G401.6 (cell line): Measurements from ENCODE around the gene PANK1.

ENCODE experiments used
- FAIRE-seq: peaks from 2 replicates; lab custom pipeline; 2012; peaks lifted over from hg19 to GRCh38; lab: Jason Lieb, UNC

PANK1 gene

DNA sequence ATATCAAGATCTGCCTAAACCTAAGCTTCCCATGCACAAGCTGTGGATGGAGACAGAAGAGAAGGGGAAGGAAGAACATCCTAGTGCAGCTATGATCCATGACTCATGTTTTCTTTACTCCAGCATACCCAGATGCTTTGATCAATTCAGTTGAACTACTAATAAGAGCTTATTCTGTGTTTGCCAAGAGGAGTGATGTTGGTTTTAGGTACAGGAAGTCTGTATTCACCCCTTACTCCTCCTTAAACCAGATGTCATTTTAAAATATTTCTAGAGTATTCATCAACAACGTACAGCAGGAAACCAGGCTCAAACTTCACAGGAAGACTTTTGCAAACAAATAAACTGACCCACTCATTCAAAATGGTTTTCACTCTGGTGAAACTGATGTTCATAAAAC lies 29.2 kb downstream of the PANK1 start:
- FAIRE-seq = no peak

DNA sequence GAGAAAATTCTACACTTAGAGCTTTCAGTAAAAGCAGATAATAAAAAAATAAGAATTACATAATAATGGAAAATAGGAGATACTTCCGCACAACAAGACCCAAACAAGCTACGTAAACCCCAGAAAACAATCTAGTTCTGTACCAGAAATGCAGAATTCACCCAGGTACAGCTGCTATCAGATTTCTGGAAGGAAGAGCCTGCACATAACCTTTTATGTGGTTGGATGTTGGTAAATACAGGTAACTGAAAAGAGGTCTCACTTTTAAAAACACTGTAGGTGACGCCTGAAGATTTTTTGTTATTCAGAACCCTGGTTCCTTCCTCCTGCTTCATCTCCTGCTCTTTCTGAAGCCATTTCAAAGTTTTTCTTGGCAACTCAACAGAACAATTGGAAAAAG lies 29.9 kb downstream of the PANK1 start:
- no peak for FAIRE-seq

DNA sequence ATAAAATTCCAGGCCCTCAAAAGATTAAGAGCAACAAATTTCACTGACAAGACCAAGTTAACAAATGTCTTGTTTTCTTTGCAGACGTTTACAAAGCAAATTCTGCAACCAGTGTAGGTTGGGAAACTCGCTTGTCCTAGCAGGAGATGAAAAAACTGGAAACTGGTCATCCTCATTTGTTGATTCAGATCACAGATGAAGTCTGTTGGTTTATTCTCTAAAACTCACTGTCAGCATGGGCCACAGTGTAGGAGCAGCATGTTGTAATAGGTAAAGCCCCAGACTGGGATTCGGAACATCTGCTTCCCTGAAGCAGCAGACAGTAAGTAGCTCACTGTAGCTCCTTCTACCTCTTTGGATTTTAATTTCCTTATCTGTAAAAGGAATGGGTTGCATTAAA lies 31.5 kb downstream of the PANK1 start:
- FAIRE-seq = no peak

DNA sequence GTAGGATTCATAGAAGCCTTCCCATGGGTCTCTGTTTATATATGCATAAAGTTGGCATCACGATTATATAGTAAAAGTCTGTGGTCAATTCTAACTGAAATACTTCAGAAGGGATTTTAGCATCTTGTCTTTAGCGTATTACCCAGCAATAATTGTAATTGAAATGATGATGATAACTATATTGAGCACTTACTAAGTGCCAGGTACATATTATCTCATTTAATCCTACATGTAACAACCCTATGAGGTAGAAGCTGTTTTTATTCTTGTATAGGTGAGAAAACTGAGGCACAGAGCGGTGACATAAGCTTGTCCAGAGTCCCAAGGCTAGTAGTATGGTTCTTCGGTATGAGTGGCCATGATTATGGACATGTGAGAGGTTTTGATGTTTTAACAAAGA lies 33.8 kb downstream of the PANK1 start:
- no peak for FAIRE-seq

DNA sequence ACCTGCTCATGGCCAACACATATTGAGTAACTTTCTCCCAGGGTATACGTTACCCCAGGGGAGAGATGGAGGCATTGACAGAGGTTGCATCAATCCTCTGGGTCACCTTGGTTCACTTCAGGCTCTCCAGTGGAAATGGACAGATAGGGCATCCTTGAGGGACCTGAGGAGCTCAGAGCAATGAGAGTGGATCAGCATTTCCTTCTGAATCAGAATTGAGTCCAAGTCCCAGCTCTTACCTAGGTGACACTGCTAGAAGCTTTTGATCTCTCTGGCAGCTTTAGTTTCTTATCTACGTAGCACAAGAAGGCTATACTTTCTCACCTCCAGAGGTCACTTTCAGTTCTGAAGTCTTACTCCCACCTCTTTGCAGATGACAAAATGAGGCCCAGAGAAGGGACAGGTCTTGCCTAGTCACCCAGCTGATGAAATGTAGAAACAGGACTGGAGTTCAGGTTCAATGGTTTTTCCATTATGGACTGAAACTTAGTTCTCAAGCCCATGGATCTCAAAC lies 35.2 kb downstream of the PANK1 start:
- no peak for FAIRE-seq

DNA sequence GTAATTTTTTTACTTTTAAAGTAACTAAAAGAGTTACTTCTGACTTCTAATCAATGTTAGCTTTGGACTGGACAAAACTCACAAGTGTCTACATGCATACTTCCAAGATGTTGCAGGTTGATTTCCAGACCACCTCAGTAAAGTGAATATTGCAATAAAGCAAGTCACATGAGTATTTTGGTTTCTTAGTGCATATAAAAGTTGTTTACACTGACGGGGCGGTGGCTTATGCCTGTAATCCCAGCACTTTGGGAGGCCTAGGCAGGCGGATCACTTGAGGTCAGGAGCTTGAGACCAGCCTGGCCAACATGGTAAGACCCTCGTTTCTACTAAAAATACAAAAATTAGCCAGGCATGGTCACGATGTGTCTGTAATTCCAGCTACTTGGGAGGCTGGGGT lies 40.8 kb downstream of the PANK1 start:
- no peak for FAIRE-seq

DNA sequence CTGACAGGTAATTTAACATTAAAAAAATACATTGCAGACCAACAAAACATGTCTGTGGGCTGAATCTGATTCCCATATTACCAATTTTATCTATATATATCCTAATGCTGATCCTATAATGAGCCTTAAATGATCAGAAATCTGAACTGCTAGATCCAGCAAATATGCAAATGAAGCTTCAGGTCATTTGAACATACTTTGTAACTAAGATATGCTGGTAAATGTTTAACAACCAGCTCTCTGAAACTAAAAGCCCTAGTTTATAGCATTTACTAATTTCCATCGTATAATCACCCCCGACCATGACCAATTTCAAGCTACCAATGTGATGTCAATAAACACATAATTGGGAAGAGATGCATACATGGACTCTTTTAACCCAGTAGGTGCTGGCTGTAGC lies 42.1 kb downstream of the PANK1 start:
- FAIRE-seq = no peak

DNA sequence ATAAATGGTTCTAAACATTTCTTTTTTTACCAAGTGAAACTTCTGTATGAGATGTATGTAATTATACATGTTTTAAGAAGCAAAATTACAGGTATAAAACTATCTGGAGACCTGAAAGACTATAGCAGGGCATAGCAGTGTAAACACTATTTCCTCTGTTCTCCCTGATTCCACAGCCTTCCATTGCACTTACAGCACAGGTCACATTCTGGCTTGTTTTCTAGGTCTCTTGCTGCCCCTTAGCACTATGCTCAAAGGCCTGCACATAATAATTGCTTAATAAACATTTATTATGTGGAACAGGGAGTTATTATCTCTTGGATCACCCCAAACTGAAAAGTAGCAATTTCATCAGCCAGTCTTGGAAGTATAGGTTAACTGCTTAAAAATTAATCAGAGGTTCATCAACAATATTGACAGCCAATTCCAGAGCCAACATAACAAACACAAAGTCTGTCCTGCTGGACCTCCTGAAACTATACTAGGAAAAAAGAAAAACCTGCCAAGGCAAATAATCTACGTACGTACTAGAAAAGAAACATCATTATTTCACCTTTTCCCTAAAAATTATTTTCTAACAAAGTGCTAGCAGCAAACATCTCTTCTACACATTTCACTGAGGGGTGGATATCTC lies 43.2 kb downstream of the PANK1 start:
- FAIRE-seq = no peak

DNA sequence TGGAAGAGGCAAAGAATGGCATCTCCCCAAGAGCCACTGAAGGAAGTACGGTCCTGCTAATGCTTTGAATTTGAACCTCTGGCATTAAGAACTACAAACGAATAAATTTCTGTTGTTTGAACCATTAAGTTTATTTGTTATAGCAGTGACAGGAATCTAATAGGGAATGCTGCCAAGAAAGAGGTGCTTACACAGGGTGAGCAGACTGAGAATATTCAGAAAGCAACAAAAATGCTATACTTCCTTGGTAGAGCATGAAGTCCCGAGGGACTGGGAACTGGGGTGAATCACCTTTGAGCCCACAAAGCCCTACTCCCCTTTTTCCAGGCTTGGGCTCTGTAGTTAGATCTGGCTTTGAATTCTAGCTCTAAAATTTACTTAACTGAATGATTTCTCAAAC lies 45.0 kb downstream of the PANK1 start:
- FAIRE-seq = no peak

DNA sequence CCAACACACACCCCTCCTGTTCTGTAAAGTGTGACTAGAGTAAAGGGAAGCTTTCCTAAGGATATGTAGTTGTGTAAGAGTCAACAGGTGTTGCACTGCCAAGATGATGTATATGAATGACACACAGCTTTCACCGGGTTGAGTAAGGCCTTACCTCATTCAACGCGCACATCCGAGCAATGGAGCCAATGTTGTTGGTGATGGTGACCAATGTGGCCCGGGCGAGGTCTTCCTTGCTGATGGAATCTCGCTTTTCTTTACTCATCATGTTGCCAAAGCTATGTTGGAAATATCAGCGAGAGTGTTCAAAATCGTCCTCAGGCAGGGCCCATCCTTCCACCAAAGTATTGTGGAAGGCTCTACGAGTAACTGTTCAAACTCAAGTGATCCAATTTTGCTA lies 52.0 kb downstream of the PANK1 start:
- no peak for FAIRE-seq

DNA sequence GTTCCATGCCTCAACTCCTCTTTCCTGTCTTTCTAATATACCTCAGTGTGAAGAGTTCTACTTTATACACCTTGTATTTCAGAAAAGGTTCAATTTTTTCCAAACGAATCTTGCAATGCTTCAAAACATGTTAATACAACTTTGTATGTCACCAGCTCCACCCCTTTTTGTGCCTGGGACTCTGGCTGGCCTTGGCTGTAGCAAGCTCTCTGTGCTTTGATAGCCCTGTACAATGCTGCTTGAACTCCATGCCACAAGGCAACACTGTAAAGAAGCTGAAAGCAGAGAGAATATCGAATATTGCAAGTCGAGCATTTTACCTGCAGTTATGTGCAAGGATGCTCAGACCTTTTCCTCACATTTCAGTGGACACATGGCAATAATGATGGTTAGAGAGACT lies 52.5 kb downstream of the PANK1 start:
- FAIRE-seq = no peak

DNA sequence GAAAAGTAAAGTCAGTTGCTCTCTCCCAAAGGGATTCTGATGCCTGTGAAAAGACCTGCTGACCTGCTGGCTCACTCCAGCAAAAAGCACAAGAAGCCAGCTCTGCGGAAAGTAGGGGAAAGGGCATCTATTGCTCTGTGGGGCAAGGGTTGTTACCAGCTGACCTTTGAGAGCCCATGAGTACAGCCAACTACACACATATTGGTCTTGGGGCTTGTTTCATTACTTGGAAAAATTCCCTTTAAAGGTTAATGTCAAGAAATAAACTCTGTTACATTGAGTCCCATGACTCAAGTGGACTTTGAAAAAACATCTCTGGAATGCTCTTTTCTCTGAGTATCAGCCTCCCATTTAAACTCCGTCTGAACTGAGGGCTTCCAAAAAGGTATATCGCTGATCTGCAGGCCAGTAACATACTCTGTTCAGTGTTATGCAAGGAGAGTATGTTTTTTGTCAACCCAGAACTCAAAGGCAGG lies 53.2 kb downstream of the PANK1 start:
- no peak for FAIRE-seq

DNA sequence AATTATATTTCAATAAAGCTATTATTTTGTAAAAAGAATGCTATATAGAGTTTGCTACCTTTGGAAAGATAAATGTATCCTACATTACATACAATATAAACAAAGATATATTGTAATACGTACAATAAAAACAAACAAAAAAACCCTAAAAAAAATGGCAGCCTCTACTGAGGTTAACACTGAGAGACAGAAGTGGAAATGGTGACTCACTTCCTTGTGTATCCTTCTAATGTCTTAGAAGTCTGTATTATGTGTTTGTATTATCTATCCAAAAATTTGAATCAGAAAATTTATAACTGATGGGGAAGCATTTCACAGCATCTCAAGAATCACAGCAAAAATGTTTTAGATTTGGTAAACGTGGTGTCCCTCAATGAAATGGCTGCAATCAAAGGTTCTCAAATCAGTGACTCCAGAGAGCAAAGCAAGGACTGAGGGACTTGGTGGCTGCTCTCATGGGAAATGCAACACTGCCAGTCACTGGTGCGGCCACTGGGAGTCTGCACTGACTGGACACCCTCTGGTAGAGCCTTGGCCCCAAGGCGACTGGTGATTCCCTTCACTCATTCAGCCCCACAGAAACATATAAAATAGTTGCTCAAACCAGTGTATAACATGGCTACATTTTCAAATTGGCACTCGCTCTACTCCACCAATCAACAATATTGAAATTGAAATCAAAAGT lies 53.8 kb downstream of the PANK1 start:
- no peak for FAIRE-seq

DNA sequence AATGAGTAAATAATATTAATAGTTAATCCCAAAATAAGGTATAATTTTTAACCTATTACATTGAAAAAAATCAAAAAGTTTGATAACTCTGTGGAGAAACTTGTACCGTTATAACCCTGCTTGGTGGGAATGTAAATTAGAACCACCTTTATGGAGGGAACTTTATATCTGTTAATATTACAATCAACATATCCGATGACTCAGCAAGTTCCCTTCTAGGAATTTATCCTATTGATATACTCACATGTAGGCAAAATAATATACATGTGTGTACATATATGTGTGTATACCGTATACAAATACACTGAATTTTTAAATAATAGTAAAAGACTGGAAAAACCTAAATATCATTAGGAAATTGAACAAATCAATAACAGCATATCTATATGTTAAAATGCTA lies 54.7 kb downstream of the PANK1 start:
- peak; percentile 69 for FAIRE-seq

DNA sequence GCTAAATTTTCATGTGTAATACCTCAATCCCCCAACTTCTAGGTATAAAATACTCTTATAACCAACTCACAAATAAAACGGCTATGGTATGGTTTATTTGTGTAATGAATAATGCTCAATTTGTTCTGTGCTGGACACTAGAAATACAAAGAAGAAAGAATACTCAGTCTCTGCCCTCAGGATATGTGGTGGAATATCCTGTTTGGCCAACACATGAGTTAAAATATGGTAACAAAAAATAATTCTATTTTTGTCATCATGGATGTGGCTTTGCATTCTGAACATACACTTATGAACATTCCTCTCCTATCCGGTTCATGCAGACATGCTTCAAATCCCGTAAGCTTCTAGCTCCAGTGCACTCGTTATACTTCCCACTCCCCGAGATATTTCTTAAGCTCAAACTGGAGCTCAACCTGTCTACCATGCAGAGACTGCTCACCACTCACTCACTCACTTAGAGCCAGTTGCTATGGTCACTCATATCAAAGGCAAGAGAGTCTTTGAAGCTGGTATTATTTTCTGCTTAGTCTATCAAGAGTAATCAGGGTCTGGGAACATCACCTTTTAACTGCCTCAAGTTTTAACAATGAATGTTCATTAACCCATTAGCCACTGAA lies 55.8 kb downstream of the PANK1 start:
- FAIRE-seq = no peak

DNA sequence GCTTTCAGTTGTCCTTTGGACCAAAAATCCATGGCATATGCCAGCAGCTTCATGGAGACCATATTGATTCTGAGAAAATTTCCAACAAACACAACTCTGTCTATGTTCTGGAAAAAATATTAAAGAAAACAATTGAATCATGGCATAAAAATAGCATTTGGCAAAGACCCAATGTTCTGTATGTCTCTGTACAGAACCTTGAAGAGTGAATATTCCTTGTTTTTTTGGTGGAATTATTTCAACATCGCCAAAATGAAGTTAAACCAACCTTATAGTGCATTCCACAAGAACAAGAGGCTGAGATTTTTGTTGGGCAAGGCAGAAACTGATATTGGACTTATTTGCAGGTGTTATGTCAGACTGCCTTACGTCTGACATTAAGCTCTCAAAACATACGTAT lies 56.4 kb downstream of the PANK1 start:
- no peak for FAIRE-seq

DNA sequence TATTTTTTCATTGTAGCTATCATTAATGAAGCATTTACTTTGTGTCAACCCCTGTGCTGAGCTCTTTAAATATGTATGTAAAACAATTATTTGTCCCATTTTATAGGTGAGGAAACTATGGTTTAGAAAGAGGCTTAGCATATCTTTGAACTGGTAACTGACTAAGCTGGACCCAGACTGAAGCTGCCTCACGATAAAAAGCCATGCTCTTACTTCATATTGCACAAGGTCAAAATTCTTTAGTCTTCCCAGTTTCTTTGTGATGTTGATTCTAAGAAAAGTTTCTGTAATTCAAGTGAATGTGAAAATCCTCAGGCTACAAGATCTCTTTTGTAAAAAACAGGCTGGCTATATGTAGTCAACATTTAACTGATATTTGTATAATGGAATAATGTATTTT lies 63.0 kb downstream of the PANK1 start:
- no peak for FAIRE-seq

DNA sequence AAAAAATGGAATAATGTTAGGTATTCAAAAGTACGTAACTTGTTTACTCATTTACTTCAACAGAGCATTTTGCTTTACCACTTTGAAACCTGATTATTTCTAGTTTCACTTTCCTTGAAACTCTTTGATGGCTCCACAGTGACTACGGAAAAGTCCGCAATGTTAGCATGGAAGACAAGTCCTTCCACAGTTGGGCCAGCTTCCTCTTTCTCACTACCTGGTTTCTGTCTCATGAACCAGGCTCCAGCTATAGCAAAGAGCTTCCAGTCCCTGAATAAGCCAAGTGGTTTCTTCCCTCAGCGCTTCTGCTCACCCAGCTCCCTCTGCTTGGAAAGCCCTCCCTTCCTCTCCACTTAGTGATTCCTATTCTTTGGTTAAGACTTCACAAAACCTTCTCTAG lies 64.8 kb downstream of the PANK1 start:
- FAIRE-seq = no peak

DNA sequence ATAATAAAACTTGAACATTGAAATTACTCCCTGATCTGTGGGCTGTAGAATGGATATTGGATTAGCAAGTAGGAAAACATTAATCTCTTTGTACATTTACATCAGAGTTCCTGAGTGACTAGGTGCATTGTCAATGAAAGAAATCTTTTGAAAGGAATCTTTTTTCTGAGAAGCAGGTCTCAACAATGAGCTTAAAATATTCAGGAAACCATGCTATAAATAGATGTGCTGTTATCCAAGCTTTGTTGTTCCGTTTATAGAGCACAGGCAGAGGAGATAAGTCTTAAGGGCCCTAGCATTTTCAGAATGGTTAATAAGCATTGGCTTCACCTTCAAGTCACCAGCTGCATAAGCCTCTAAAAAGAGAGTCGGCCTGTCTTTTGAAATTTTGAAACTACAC lies 68.3 kb downstream of the PANK1 start:
- no peak for FAIRE-seq

DNA sequence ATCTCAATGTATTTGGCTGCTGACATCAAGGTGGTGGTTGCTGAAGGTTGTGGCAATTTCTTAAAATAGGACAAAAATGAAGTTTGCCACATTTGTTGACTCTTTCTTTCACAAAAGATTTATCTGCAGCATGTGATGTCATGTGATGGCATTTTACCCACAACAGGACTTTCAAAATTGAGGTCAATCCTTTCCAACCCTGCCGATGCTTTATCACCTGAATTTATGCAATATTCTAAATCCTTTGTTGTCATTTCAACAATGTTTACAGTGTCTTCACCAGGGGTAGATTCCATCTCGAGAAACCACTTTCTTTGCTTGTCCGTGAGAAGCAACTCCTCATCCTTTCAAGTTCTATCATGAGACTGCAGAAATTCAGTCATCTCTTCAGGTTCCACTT lies 69.0 kb downstream of the PANK1 start:
- FAIRE-seq = no peak

DNA sequence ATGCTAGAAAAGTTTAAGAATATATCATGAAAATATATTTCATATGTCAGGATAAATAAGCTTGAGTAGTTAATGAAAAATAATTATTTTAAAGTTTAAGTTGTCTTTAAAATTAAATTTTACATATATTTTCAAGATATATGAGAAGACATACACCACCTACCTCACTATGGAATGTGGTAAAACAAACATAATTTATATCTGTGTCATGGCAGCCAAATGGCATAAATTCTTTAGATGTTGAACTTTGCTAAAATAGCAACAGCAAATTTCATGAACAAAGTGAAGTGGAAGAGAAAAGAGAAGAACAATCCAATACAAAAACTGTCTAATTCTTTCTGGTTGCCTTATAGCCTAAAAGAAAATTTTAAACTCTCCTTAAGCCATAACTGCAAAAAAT lies 70.0 kb downstream of the PANK1 start:
- FAIRE-seq = no peak

DNA sequence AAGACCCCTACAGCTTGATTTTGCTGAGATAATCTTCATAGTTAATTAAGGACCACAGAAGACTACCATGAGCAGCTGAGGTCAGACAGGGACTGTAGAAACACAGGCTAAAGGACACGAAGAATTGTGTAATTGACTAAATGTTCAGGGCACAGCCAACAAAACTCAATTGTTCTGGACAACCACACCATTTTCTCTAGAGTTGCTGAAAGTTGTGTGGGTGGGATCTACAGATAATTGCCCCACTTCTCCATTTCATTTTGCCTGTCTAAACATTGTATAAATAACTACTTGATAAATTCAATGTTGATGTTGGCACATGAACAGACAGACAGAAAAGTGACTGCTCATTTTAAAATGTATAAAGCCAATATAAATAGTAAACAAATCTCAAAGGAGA lies 70.7 kb downstream of the PANK1 start:
- FAIRE-seq = no peak

DNA sequence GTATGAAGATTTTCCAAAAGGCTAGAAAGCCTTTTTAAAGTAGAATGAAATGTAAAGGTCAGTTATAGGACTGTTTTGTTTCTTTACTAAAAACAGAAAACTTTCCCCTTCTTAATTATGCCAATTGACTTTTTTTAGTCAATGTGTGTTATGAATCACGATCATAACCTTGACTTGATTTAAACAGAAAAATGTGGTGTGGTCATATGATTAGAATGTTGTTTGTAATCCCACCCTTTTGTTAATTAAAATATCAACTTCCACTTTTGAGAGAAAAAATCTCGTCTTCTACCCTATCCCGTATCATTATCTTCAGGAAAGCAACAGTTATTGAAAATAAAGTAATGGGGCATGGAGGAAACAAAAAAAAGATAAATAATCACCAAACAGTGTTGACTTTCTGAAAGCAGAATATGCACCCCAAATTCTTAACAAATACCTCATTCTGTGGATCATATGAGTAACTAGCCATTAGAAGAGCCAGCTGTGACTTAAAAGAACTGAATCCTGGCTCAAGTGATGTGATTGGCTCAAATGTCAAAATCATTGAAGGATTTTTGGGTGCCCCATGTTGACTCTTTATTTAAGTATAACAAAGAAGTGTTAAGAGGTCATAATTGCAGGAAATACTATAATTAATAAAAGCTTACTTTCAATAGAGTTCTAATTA lies 77.3 kb downstream of the PANK1 start:
- FAIRE-seq = no peak
